ENCODE measurements around the gene RC3H2.
"Not testable (repeated sequence)": the region's sequence is repeated elsewhere in the genome, so short reads cannot be mapped to it uniquely, and the experiment has no call there.

The RC3H2 gene

GRCh38 chr9:122929796-122930354 lies 24.7 kb upstream of the RC3H2 start:
- no peak for DNase-seq (ENCODE audit: low read depth in 2 of 2)

- DNase-seq (ENCODE audit: low read depth in 2 of 2) = no peak
Observed at GRCh38 chr9:122923947-122924346, 18.8 kb upstream of the RC3H2 start.

GRCh38 chr9:122922713-122923112 lies 17.6 kb upstream of the RC3H2 start:
- no peak for DNase-seq (ENCODE audit: low read depth in 2 of 2)

- DNase-seq (ENCODE audit: low read depth in 2 of 2) = no peak
Observed at GRCh38 chr9:122918310-122918709, 13.2 kb upstream of the RC3H2 start.

GRCh38 chr9:122912964-122913673 lies 8.0 kb upstream of the RC3H2 start, which contains the start of gene ZBTB6:
ZBTB6 (minus strand) TSS chr9:122913323; CDS start chr9:122912072, 1,251 bp downstream.
- DNase-seq (ENCODE audit: low read depth in 2 of 2) = peak; percentile 43 to 52

- no peak for DNase-seq (ENCODE audit: low read depth in 2 of 2)
Observed at GRCh38 chr9:122912671-122912963, 7.5 kb upstream of the RC3H2 start.

- DNase-seq (ENCODE audit: low read depth in 2 of 2) = not testable (repeated sequence)
Observed at GRCh38 chr9:122906122-122906521, 963 bp upstream of the RC3H2 start.

- DNase-seq (ENCODE audit: low read depth in 2 of 2) = no peak
Observed at GRCh38 chr9:122904466-122904822, 715 bp downstream of the RC3H2 start.

GRCh38 chr9:122900791-122901190 lies 4.4 kb downstream of the RC3H2 start:
- no peak for DNase-seq (ENCODE audit: low read depth in 2 of 2)

GRCh38 chr9:122897969-122898368 lies 7.2 kb downstream of the RC3H2 start:
- no peak for DNase-seq (ENCODE audit: low read depth in 2 of 2)

- no peak for DNase-seq (ENCODE audit: low read depth in 2 of 2)
Observed at GRCh38 chr9:122888480-122888879, 16.7 kb downstream of the RC3H2 start.

- DNase-seq (ENCODE audit: low read depth in 2 of 2) = no peak
Observed at GRCh38 chr9:122883125-122883524, 22.0 kb downstream of the RC3H2 start.

GRCh38 chr9:122879443-122879842 lies 25.7 kb downstream of the RC3H2 start:
- no peak for DNase-seq (ENCODE audit: low read depth in 2 of 2)

- DNase-seq (ENCODE audit: low read depth in 2 of 2) = no peak
Observed at GRCh38 chr9:122875523-122875922, 29.6 kb downstream of the RC3H2 start.

GRCh38 chr9:122867276-122867675 lies 37.9 kb downstream of the RC3H2 start:
- not testable (repeated sequence) for DNase-seq (ENCODE audit: low read depth in 2 of 2)

GRCh38 chr9:122866079-122866478 lies 39.1 kb downstream of the RC3H2 start:
- DNase-seq (ENCODE audit: low read depth in 2 of 2) = no peak

GRCh38 chr9:122865300-122865699 lies 39.9 kb downstream of the RC3H2 start:
- no peak for DNase-seq (ENCODE audit: low read depth in 2 of 2)

GRCh38 chr9:122863407-122863806 lies 41.8 kb downstream of the RC3H2 start:
- no peak for DNase-seq (ENCODE audit: low read depth in 2 of 2)

- DNase-seq (ENCODE audit: low read depth in 2 of 2) = no peak
Observed at GRCh38 chr9:122860319-122861142, 44.6 kb downstream of the RC3H2 start.

- DNase-seq (ENCODE audit: low read depth in 2 of 2) = no peak
Observed at GRCh38 chr9:122857815-122858214, 47.3 kb downstream of the RC3H2 start.

- DNase-seq (ENCODE audit: low read depth in 2 of 2) = not testable (repeated sequence)
Observed at GRCh38 chr9:122852085-122852786, 52.9 kb downstream of the RC3H2 start.

- no peak for DNase-seq (ENCODE audit: low read depth in 2 of 2)
Observed at GRCh38 chr9:122848256-122848943, 56.8 kb downstream of the RC3H2 start.

All from stimulated activated CD8-positive, alpha-beta memory T cell treated with anti-CD3 and anti-CD28 coated beads, Interleukin-7, amount 100 ng/mL, for 4 hours (primary cell).